Activated CD4-positive, CD25-positive, alpha-beta regulatory T cell treated with anti-CD3 and anti-CD28 coated beads, Interleukin-2, amount 50 U/mL, for 24 hours (primary cell): ENCODE measurements around the gene FAM110C.
"Not testable (repeated sequence)": the region's sequence is repeated elsewhere in the genome, so short reads cannot be mapped to it uniquely, and the experiment has no call there.

Experiments used
- ATAC-seq, 2 donors: fragments of 150-1000 bp; cut with Tn5 transposase; one replicate each; pipeline ENCODE4 v1.10.0; 2021; ENCODE audit warnings: mild to moderate bottlenecking in 1 of 2, moderate library complexity in 1 of 2

FAM110C gene

GRCh38 chr2:46471-47345, at the start of gene FAM110C:
TSS of gene FAM110C (minus strand) at chr2:46505. CDS start at chr2:46385, 120 bp downstream.
- ATAC-seq = peak; percentile 58 to 72

GRCh38 chr2:92326-92725, 46.0 kb upstream of the FAM110C start:
- no peak for ATAC-seq

GRCh38 chr2:90645-91312, 44.5 kb upstream of the FAM110C start:
- ATAC-seq = no peak

- ATAC-seq = no peak
Observed at GRCh38 chr2:85761-86160, 39.5 kb upstream of the FAM110C start.

GRCh38 chr2:84121-84520, 37.8 kb upstream of the FAM110C start:
- ATAC-seq = no peak

GRCh38 chr2:80971-81736, 34.8 kb upstream of the FAM110C start:
- ATAC-seq = no peak

- ATAC-seq = no peak
Observed at GRCh38 chr2:80378-80777, 34.1 kb upstream of the FAM110C start.

GRCh38 chr2:71309-72035, 25.2 kb upstream of the FAM110C start:
- no peak for ATAC-seq

- no peak for ATAC-seq
Observed at GRCh38 chr2:69366-70344, 23.4 kb upstream of the FAM110C start.

GRCh38 chr2:68637-69036, 22.3 kb upstream of the FAM110C start:
- not testable (repeated sequence) for ATAC-seq

- ATAC-seq = no peak
Observed at GRCh38 chr2:66853-67252, 20.5 kb upstream of the FAM110C start.

- ATAC-seq = no peak
Observed at GRCh38 chr2:65121-65520, 18.8 kb upstream of the FAM110C start.

- ATAC-seq = peak in 1 of 2 donors; percentile 56
Observed at GRCh38 chr2:55587-56448, 9.5 kb upstream of the FAM110C start.

GRCh38 chr2:51613-52012, 5.3 kb upstream of the FAM110C start:
- ATAC-seq = no peak

GRCh38 chr2:47737-48136, 1.4 kb upstream of the FAM110C start:
- no peak for ATAC-seq

GRCh38 chr2:47346-47725, 1.0 kb upstream of the FAM110C start:
- ATAC-seq = no peak

GRCh38 chr2:46131-46470, 204 bp downstream of the FAM110C start:
- ATAC-seq = peak; percentile 14 to 24

- no peak for ATAC-seq
Observed at GRCh38 chr2:45342-46130, 769 bp downstream of the FAM110C start.

GRCh38 chr2:44748-45341, 1.5 kb downstream of the FAM110C start:
- ATAC-seq = no peak
